GM21825 (cell line): ENCODE data around the gene MYRIP.

ENCODE experiments used
- ATAC-seq: cut with Tn5 transposase; IDR thresholded peaks from one replicate; pipeline ENCODE4 v1.9.1; 2021; ENCODE audit warnings: mild to moderate bottlenecking, moderate library complexity; ENCODE audit not compliant: unreplicated experiment

The MYRIP gene

DNA sequence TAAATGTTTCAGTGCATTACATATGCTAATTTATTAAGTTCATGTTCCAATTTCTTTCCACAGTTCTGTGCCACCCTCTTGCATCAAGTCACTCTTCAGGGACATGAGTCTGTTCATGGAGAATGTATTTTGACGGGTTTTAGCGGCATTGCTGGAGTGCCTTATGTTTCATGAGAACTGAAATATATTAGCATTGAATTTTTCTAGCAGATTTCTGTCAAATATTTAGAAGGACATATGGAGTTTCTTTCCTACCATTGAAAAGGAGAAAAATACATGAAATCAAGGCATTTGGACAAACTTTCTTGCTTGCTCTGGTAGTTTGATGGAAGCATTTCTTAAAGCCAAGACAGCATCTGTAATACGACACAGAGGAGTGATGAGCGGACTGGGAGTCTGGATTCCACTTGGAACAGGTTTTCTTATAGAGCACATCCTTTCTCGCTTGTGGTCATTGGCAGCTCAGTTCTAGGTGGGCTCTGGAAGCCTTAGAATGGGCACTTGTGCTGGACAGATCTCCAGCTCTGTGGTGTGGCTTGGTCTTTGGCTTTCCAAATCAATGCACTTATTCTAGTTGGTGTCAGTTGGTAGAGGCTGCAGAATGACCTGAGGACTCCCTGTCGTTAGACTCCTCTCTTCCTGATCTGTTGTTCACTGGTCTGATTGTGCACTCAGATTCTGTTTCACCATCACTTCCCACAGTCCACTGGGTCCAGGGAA lies 415.5 kb downstream of the MYRIP start:
- ATAC-seq: no peak

DNA sequence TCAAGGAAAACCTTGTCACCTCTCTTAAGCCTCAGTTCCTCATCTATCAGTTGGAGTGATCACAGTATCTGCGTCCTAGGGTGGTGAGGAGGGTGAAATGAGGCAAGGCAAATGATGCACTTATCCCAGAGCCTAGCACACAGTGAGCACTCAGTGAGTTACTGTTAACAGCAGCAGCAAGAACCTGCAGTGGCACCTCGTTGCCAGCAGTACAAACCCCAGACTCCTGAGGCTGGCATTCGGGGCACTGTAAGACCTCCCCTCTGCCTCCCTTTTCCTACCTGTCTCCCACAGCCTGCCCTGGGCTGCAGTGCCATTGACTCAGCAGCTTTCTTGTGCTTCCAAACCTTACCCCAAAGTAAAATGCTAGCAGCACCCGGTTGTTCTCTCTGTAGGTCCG lies 417.2 kb downstream of the MYRIP start:
- ATAC-seq: no peak

- no peak for ATAC-seq
Measured at GRCh38 chr3:40228792-40229350, 419.5 kb downstream of the MYRIP start.

DNA sequence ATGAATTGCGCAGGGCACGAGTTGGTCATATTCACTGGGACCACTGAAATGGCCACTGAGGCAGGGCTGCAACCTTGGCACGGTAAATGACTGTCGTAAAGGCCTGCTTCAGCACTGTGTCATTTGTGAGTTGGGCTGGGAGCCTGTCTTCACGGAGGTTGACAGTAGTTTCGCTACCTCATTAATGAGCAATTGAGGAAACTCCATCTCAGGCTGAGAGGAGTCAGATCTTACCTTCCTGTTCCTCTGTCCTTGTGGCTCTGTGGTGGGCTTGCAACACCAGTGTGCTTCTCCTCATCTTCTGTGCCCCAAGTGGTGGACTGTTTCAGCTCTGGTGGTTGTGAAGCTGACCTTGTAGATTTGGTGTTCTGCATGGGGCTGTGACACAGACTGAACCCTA lies 420.0 kb downstream of the MYRIP start:
- ATAC-seq: no peak

DNA sequence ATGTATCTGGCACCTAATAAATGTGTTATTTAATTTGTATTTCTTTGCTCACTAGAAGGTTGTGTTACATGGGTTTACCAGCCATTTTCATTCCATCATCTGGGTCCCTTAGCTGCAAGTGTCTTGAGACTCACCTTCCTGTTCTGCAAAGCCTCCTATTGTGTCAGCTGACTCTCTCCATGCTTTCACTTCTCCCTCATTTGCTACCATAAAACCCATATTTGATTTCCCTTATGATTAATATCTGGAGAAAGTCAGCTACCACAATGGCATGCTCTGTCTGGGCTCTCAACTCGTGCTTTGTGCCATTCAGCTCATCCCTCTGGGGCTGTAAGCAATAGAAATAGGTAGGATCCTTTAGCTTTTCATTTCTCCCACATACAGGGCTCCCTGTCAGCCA lies 420.6 kb downstream of the MYRIP start:
- no peak for ATAC-seq

DNA sequence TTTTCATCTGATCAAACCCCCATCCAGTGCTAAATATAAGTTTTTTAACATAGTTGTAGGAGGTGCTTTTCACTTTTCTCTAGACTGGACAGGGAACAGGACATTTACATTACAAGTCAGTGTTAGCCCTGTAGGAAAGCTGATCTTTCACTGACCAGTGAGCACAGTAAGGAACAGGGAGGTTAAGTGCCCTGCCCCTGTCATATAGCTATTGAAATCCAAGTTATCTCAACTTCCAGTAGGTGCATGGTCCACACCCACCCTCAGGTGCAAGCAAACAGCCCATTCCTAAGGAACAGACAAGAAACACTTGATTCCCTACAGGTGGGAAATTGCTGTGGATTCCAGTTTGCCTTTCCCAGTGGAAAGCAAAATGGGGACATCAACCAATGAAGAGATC lies 421.0 kb downstream of the MYRIP start:
- ATAC-seq: no peak

DNA sequence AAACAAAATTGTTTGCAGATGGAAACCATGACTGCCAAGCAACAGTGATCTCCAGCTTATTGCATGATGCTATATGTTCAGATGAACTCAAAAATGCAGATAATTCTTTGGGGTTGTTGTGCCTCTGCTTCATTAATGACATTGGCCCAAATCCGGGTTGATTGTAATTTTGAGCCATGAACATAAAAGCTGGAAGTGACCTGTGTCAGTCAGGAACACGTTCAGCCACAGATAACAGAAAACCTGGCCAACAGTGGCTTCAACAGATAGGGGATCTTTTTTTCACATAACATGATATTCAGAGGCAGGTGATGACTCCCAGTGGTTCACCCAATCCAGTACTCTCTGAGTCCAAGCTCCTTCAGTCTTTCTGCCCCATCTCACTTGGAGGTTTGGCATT lies 423.2 kb downstream of the MYRIP start:
- ATAC-seq: no peak

GRCh38 chr3:40237159-40237558 lies 427.8 kb downstream of the MYRIP start:
- no peak for ATAC-seq

DNA sequence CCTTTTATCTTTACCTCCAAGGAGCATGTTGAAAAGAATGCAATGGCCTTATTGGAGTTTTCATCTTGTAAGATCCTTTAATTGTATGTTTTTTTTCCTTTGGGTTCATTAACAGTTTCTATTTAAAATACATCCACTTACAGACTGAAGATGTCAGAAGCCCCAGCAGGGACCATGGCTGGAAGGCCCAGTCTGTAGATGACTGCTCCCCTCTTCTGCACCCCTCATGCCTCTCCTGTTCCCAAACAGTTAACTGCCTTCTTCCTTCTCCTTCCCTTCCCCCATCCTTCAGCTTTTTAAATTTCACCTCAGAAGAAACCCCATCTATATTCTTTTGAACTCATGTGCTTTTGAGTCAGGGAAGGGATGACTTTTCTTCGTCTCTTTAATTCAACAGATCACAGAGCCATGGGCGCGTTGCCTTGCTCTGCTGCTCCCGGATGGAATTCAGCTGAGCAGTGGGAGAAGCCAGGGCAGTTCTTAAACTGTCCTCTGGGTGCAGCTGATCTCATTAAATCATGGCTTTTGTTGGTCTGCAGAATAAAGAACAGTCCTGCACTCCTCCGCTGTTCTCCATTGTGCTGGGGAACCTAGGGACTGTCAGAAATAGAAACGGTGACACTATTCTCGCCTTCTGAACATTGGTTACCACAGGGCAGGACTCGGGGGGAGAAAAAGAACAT lies 428.6 kb downstream of the MYRIP start:
- ATAC-seq: no peak

GRCh38 chr3:40240921-40241320 lies 431.5 kb downstream of the MYRIP start:
- no peak for ATAC-seq

GRCh38 chr3:40242216-40242615 lies 432.8 kb downstream of the MYRIP start:
- ATAC-seq: no peak

- ATAC-seq: no peak
Measured at GRCh38 chr3:40242638-40243037, 433.2 kb downstream of the MYRIP start.

DNA sequence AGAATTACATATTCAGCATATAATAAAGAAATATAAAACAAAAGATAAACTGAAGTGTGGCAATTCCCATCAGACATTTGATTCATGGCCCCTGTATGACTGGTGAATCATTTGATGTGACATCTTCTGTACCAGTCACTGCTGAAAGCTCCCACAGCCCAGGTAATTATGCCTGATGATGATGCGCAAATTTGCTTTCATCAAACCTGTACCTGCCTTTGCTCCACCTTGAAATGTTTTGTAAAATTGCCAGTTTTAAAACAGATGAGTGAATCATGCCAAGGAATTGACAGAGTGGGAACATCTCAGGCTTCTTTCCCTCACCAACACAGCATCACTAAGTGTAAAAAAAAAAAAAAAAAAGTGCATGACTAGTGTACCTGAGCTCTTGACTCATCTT lies 433.6 kb downstream of the MYRIP start:
- ATAC-seq: no peak

DNA sequence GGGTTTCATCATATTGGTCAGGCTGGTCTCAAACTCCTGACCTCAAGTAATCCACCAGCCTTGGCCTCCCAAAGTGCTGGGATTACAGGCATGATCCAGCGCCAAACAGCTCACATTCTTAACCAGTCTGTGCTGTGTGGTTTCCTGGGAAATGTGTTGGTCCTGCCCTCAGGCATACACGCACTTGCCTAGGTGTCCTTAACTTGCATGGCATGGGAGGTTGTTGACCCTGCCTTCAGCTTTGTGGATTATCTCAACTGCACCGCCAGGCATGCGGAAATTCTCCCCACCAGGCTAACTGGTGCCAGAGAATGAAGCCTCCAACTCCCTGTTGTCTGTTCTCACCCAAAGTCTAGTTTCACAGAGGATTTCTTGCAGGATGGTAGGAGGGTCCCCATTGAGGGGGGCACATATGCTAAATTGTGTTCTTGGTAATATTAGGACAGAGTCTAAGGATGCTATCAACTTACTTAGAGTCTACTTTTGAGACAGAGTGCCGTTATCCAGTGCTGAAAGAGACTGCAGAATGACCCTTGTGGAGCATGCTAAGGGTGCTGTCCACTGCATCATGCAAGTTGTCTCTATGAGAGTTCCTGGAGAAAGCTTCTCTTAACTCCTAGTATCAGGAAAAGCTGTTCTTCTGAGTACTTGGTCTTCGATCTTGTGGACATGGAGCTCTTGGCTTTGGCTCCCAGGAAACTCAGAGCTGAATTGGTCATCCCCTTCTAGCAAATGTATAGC lies 438.5 kb downstream of the MYRIP start:
- ATAC-seq: no peak

- ATAC-seq: no peak
Measured at GRCh38 chr3:40248591-40248990, 439.2 kb downstream of the MYRIP start.

DNA sequence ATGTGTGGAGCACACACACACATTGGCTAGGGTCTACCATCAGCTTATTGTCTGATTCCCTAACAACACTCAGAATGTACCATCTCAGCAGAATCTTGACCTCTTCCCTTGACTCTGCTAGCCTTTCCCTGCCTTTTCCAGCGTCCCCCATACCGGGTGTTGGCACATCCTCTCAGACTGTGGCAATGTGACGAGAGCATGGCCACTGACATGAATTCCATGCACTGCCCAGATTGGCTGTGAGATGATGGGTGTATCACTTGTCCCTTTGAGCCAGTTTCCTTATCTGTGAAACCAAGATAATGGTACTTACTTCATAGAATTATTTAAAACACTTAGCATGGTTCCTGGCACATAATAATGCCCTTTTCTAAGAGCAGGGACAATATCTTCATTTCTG lies 439.8 kb downstream of the MYRIP start:
- ATAC-seq: no peak

- ATAC-seq: no peak
Measured at GRCh38 chr3:40254491-40254890, 445.1 kb downstream of the MYRIP start.

DNA sequence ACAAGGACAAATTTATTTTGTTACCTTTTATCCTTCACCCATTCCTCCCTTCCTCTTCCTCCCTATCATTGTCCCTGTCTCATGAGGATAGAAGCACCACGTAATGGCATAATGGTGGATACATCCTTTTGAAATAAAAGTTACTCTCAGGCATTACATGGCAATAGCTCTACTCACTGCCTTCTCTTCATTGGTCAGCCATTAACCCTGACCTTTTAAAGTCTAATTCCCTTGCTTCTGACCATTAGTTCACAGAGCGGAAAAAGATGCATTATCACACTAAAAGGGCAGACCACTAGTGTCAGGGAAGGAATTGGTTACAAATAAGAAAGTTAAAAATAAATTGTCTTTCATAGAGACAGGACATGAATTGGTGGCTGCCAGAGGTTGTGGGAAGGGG lies 445.5 kb downstream of the MYRIP start:
- ATAC-seq: no peak

DNA sequence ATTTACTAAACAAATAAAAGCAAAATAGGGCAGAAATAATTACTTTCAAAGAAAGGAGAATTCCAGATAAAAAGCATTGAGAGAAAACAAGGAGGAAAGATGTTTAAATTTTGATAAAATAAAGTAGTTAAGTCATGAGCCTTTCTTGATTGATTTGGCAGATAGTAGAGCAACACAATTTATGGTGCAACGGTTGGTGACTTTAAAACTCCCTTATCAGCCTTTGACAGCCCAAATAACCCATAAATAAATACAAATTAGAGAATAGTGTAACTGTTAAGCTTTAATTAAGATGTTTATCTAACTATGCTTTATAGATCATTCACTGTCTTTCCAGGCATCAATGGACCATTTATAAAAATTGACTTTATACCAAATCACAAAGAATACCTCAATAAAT lies 446.1 kb downstream of the MYRIP start:
- no peak for ATAC-seq

DNA sequence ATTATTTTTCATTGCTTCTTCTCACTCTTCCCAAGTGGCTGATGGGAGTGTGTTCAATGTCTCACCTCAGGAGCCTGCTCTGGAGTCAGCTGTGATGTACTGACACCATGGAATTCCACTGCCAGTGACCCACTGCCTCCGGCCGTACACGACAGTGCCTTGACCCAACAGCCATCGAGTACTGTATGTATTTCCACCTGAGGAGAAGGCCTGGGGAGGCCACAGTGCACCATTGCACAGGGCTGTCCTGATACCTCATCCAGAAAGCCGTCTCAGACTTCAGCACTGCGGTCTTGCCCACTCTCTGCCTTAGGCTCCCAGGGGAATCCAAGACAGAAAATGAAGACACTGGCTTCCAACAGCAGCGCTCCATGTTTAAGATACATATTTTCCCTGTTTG lies 448.7 kb downstream of the MYRIP start:
- ATAC-seq: no peak

GRCh38 chr3:40258555-40258954 lies 449.1 kb downstream of the MYRIP start:
- ATAC-seq: no peak

- no peak for ATAC-seq
Measured at GRCh38 chr3:40262331-40262730, 452.9 kb downstream of the MYRIP start.
